ENCODE data around the gene FSTL5. TPM values are rescaled to one million over a fixed set of nuclear protein-coding genes. Genes with fewer than 3 reads are reported as not detected.
A peak's percentile ranks its signal among the peaks of the same experiment; 100 is the strongest.

Gene FSTL5
- total RNA-seq, 1 donor from 2014 or later, result not detected

DNA sequence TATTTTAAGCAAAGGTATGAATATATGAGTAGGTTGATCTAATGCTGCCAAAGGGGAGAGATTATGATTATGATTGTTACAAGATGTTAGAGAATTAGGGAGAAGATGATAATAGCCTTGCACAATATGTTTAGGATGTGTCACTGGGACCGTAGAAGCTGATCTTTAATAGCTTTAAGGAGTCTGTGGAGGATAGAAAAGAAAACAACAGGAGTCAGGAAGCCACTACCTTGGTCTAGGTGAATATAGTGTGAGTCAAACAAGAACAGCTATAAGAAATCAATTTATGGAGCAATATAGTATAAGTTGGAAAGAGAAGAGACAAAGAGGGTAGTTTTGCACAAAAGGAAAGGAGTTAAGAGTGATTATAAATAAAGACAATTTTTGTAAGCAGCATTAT lies 232.7 kb downstream of the FSTL5 start:
- Histone ChIP-seq H3K36me3 (ENCODE audit: control insufficient read depth, insufficient read depth, low read length) (no peaks in the 10 kb centered on the region), H3K4me3 (ENCODE audit: low read depth, low read length) (no peak overlapping the region), H3K27me3 (ENCODE audit: control insufficient read depth, insufficient read depth, low read length) (no peaks in the 10 kb centered on the region)
- TF ChIP-seq CTCF (IDR thresholded peaks at IDR 0.05; ENCODE audit: insufficient read depth, low read length, severe bottlenecking), result no peak
- DNase-seq (ENCODE audit: low read depth) (peak; percentile 12), FAIRE-seq (no peak)

- Histone ChIP-seq H3K36me3 (ENCODE audit: control insufficient read depth, insufficient read depth, low read length) (no peaks in the 10 kb centered on the region), H3K4me3 (ENCODE audit: low read depth, low read length) (no peak overlapping the region), H3K27me3 (ENCODE audit: control insufficient read depth, insufficient read depth, low read length) (no peaks in the 10 kb centered on the region)
- DNase-seq (ENCODE audit: low read depth), result no peak
- no peak for TF ChIP-seq CTCF (IDR thresholded peaks at IDR 0.05; ENCODE audit: insufficient read depth, low read length, severe bottlenecking)
- no peak for FAIRE-seq
These were observed 233.8 kb downstream of the FSTL5 start for GRCh38 chr4:161929956-161930355.

- DNase-seq (ENCODE audit: low read depth) (no peak), FAIRE-seq (no peak)
- Histone ChIP-seq H3K4me3 (ENCODE audit: low read depth, low read length) (no peak overlapping the region), H3K36me3 (ENCODE audit: control insufficient read depth, insufficient read depth, low read length) (no peaks in the 10 kb centered on the region), H3K27me3 (ENCODE audit: control insufficient read depth, insufficient read depth, low read length) (no peaks in the 10 kb centered on the region)
- TF ChIP-seq CTCF (IDR thresholded peaks at IDR 0.05; ENCODE audit: insufficient read depth, low read length, severe bottlenecking), result no peak
These were observed 237.6 kb downstream of the FSTL5 start for GRCh38 chr4:161926033-161926828.

DNA sequence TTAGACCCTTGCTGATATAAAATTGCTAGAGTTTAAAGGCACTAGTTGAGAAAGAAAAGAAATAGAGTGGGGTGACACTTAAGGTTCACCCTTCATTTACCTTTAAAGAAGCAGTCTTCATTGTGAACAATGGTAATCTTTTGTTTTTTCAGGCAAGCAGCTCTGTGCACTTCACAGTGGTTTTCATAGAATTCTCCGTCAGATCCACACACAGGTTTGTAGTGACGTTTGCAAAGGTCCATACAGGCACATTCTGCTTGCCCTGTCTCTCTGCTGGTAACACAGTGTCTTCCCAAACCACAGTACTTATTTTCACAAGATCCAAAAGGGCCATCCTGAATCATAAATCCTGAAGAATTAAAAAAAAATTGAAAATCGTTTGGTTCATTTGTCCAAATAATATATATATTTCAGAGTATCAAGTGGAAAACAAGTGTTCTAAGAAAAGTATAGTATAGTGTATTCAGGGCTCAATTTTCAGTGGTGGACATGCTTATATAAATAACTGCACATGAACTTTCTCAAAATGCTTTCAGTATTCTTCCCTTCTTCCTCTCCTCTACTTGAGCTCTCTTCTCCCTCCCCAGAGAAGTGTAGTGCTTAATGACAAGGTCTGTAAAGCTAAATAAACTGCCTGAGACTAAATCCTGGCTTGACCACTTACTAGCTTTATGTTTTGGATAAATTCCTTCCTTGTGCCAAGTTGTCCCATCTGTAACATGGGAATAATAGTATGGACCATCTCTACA lies 243.3 kb downstream of the FSTL5 start:
- H3K27me3 ChIP-seq (ENCODE audit: control insufficient read depth, insufficient read depth, low read length), result no peaks in the 10 kb centered on the region
- TF ChIP-seq CTCF (IDR thresholded peaks at IDR 0.05; ENCODE audit: insufficient read depth, low read length, severe bottlenecking), result no peak
- no peak overlapping the region for H3K4me3 ChIP-seq (ENCODE audit: low read depth, low read length)
- no peaks in the 10 kb centered on the region for H3K36me3 ChIP-seq (ENCODE audit: control insufficient read depth, insufficient read depth, low read length)
- DNase-seq (ENCODE audit: low read depth), result no peak
- no peak for FAIRE-seq

GRCh38 chr4:161919442-161920220 lies 244.2 kb downstream of the FSTL5 start:
- FAIRE-seq, result no peak

More at GRCh38 chr4:161919442-161920220, 244.2 kb downstream of the FSTL5 start:
- no peaks in the 10 kb centered on the region for H3K27me3 ChIP-seq (ENCODE audit: control insufficient read depth, insufficient read depth, low read length)
- no peaks in the 10 kb centered on the region for H3K36me3 ChIP-seq (ENCODE audit: control insufficient read depth, insufficient read depth, low read length)
- H3K4me3 ChIP-seq (ENCODE audit: low read depth, low read length), result no peak overlapping the region
- no peak for DNase-seq (ENCODE audit: low read depth)
- TF ChIP-seq CTCF (IDR thresholded peaks at IDR 0.05; ENCODE audit: insufficient read depth, low read length, severe bottlenecking), result no peak

All from bronchial epithelial cell (primary cell).